Panc1 (cell line): ENCODE measurements around the gene UTRN.

Experiments used
- POLR2AphosphoS5 ChIP-seq: IDR thresholded peaks from 2 replicates; pipeline ENCODE4 v1.6.1; 2012; ENCODE audit warnings: mild to moderate bottlenecking, low read depth, low read length, moderate library complexity
- REST ChIP-seq, 2 experiments: IDR thresholded peaks; 2 replicates each; pipeline ENCODE4 v1.6.1; 2011 to 2012; ENCODE audit warnings: low read depth in 2 of 2, control low read depth in 1 of 2, low read length in 1 of 2, mild to moderate bottlenecking in 1 of 2, moderate library complexity in 1 of 2; ENCODE audit not compliant: insufficient read depth in 1 of 2
- SIN3A ChIP-seq: IDR thresholded peaks from 2 replicates; pipeline ENCODE4 v1.6.1; 2012; ENCODE audit warnings: low read depth, mild to moderate bottlenecking, low read length, moderate library complexity, borderline replicate concordance; ENCODE audit not compliant: insufficient read depth
- TF ChIP-seq, protein P1 (sequence below): fragments of 450-650 bp; IDR thresholded peaks from 2 replicates; pipeline ENCODE4 v1.5.1; 2017; ENCODE audit warnings: mild to moderate bottlenecking

DNA sequence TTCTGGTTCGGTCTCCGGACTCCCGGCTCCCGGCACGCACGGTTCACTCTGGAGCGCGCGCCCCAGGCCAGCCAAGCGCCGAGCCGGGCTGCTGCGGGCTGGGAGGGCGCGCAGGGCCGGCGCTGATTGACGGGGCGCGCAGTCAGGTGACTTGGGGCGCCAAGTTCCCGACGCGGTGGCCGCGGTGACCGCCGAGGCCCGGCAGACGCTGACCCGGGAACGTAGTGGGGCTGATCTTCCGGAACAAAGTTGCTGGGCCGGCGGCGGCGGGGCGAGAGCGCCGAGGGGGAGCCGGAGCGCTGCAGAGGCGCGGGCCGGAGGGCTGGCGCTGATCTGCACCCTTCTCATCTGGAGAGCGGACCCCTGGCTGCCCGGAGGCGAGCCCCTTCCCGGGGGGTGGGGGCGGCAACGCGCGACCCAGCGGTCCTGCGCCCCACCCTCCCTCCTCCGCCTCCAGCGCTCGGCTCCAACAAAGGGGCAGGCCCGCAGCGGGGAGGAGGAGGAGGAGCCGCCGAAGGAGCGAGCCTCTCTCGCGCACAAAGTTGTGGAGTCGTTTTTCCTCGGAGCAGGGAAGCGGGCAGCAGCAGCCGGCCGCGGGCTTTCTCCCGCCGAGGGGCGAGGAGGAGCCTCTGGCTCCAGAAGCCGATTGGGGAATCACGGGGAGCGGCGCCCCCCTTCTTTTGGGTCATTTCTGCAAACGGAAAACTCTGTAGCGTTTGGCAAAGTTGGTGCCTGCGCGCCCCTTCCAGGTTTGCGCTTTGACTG lies at the start of gene UTRN:
- TF ChIP-seq, protein P1, sequence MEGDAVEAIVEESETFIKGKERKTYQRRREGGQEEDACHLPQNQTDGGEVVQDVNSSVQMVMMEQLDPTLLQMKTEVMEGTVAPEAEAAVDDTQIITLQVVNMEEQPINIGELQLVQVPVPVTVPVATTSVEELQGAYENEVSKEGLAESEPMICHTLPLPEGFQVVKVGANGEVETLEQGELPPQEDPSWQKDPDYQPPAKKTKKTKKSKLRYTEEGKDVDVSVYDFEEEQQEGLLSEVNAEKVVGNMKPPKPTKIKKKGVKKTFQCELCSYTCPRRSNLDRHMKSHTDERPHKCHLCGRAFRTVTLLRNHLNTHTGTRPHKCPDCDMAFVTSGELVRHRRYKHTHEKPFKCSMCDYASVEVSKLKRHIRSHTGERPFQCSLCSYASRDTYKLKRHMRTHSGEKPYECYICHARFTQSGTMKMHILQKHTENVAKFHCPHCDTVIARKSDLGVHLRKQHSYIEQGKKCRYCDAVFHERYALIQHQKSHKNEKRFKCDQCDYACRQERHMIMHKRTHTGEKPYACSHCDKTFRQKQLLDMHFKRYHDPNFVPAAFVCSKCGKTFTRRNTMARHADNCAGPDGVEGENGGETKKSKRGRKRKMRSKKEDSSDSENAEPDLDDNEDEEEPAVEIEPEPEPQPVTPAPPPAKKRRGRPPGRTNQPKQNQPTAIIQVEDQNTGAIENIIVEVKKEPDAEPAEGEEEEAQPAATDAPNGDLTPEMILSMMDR: no peak
- peak; percentile 67; the same call in 1 of the 2 replicates for TF ChIP-seq POLR2AphosphoS5
- TF ChIP-seq REST (IDR thresholded peaks at IDR 0.05; ENCODE audit: insufficient read depth in 1 of 2, low read depth in 2 of 2, low read length in 1 of 2): no peak
- peak; percentile 88; the same call in 1 of the 2 replicates for TF ChIP-seq SIN3A
